ENCODE measurements around the gene SAFB. TPM values are rescaled to one million over a fixed set of nuclear protein-coding genes. Genes with fewer than 3 reads are reported as not detected.

Gene SAFB
- total RNA-seq, 1 donor from 2014 or later, result 65.1 TPM

DNA sequence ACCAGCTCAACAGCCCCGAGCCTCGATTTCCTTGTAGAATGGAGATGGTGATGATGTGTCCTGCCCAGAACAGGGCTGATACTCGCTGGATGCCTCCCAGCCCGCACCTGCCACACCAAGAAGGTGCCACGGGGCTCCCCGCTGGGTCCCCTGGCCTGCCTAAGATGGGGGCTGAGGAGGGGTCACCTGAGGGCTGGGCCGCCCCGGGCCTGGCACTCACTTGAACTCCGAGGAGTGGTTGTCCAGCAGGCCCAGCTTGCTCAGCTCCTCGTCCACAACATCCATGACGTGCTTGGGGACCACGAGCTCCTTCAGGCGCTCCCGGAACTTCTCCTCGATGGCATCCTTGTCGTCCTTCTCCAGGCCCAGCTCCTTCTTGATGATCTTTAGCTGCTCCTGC lies 82.7 kb downstream of the SAFB start:
- DNase-seq (ENCODE audit: low read depth) (no peak), FAIRE-seq (no peak)
- H3K9me3 ChIP-seq (ENCODE audit: insufficient read depth, low read depth, low read length), result no peaks in the 10 kb centered on the region
- peaks cover 15% of the 10 kb centered on the region for H4K20me1 ChIP-seq (ENCODE audit: insufficient read depth, low read length)
- no peaks in the 10 kb centered on the region for H3K4me1 Mint-ChIP-seq (ENCODE audit: low read depth, unreplicated experiment)
- no peaks in the 10 kb centered on the region for H3K4me1 ChIP-seq (ENCODE audit: insufficient read depth, low read length)
- H3K27ac Mint-ChIP-seq (ENCODE audit: unreplicated experiment), result no peak overlapping the region
- no peak overlapping the region for H2AFZ ChIP-seq (ENCODE audit: low read depth, low read length)
- H3K79me2 ChIP-seq (ENCODE audit: insufficient read depth, low read length), result peaks cover 4% of the 10 kb centered on the region
- no peak overlapping the region for H3K9ac ChIP-seq (ENCODE audit: low read length)
- peaks cover 14% of the 10 kb centered on the region for H3K36me3 Mint-ChIP-seq (ENCODE audit: low read depth, unreplicated experiment)
- no peak overlapping the region for H3K27ac ChIP-seq (ENCODE audit: low read depth, low read length)
- TF ChIP-seq EZH2 (IDR thresholded peaks at IDR 0.05; ENCODE audit: insufficient read depth, low read length), result no peak
- TF ChIP-seq, protein P1, sequence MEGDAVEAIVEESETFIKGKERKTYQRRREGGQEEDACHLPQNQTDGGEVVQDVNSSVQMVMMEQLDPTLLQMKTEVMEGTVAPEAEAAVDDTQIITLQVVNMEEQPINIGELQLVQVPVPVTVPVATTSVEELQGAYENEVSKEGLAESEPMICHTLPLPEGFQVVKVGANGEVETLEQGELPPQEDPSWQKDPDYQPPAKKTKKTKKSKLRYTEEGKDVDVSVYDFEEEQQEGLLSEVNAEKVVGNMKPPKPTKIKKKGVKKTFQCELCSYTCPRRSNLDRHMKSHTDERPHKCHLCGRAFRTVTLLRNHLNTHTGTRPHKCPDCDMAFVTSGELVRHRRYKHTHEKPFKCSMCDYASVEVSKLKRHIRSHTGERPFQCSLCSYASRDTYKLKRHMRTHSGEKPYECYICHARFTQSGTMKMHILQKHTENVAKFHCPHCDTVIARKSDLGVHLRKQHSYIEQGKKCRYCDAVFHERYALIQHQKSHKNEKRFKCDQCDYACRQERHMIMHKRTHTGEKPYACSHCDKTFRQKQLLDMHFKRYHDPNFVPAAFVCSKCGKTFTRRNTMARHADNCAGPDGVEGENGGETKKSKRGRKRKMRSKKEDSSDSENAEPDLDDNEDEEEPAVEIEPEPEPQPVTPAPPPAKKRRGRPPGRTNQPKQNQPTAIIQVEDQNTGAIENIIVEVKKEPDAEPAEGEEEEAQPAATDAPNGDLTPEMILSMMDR (IDR thresholded peaks at IDR 0.05; ENCODE audit: insufficient read depth, low read depth, low read length), result no peak
- no peak overlapping the region for H3K4me2 ChIP-seq (ENCODE audit: low read length)
- H3K27me3 ChIP-seq (ENCODE audit: insufficient read depth, low read length), result no peaks in the 10 kb centered on the region
- H3K36me3 ChIP-seq (ENCODE audit: insufficient read depth, low read length), result peaks cover 24% of the 10 kb centered on the region
- no peaks in the 10 kb centered on the region for H3K9me3 Mint-ChIP-seq (ENCODE audit: unreplicated experiment)
- H3K4me3 Mint-ChIP-seq (ENCODE audit: unreplicated experiment), result no peak overlapping the region
- no peak overlapping the region for H3K4me3 ChIP-seq (ENCODE audit: insufficient read depth, low read depth, low read length)
- H3K27me3 Mint-ChIP-seq (ENCODE audit: low read depth, unreplicated experiment), result no peaks in the 10 kb centered on the region

DNA sequence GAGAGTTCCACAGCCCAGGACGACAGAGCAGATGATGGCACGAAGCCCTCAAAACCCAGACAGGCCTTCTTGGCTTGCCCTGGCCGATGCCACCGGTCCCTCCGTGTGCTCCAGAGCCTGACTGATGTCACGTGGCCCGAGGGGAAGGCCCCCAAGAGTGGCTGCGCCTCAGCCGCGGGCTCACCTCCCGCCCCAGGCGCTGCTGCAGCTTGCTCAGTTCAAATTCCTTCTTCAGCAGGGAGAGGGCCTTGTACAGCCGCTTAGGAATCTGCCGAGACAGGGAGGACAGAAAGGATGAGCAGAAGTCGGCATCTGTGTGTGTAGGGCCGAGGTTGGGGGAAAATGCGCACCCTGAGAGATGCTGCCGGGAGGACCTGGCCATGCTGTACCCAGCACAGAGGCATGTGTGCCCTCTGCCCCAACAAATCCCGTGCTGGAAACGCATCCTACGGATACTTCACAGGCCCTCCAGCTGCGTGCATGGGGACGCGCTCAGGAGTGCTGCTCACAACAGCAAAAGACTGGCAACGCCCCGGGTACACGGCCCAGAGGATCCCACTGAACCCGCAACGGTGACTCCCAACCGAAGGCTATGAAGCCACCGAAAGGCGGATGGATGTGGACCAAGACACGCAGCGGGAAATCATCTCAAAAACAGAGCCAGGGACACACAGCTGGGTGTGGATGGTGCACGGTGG lies 84.1 kb downstream of the SAFB start:
- Histone ChIP-seq H3K27ac (ENCODE audit: low read depth, low read length) (no peak overlapping the region), H3K27me3 (ENCODE audit: insufficient read depth, low read length) (no peaks in the 10 kb centered on the region), H3K79me2 (ENCODE audit: insufficient read depth, low read length) (peaks cover 4% of the 10 kb centered on the region), H4K20me1 (ENCODE audit: insufficient read depth, low read length) (peaks cover 19% of the 10 kb centered on the region), H3K4me3 (ENCODE audit: insufficient read depth, low read depth, low read length) (no peak overlapping the region), H3K4me1 (ENCODE audit: insufficient read depth, low read length) (no peaks in the 10 kb centered on the region), H3K36me3 (ENCODE audit: insufficient read depth, low read length) (peaks cover 31% of the 10 kb centered on the region), H3K9me3 (ENCODE audit: insufficient read depth, low read depth, low read length) (no peaks in the 10 kb centered on the region), H2AFZ (ENCODE audit: low read depth, low read length) (no peak overlapping the region), H3K4me2 (ENCODE audit: low read length) (no peak overlapping the region), H3K9ac (ENCODE audit: low read length) (no peak overlapping the region)
- H3K36me3 Mint-ChIP-seq (ENCODE audit: low read depth, unreplicated experiment), result peaks cover 18% of the 10 kb centered on the region
- H3K27me3 Mint-ChIP-seq (ENCODE audit: low read depth, unreplicated experiment), result no peaks in the 10 kb centered on the region
- H3K4me3 Mint-ChIP-seq (ENCODE audit: unreplicated experiment), result no peak overlapping the region
- no peak for DNase-seq (ENCODE audit: low read depth)
- no peaks in the 10 kb centered on the region for H3K4me1 Mint-ChIP-seq (ENCODE audit: low read depth, unreplicated experiment)
- TF ChIP-seq, protein P1 (IDR thresholded peaks at IDR 0.05; ENCODE audit: insufficient read depth, low read depth, low read length), result no peak
- TF ChIP-seq EZH2 (IDR thresholded peaks at IDR 0.05; ENCODE audit: insufficient read depth, low read length), result no peak
- H3K9me3 Mint-ChIP-seq (ENCODE audit: unreplicated experiment), result no peaks in the 10 kb centered on the region
- no peak for FAIRE-seq
- H3K27ac Mint-ChIP-seq (ENCODE audit: unreplicated experiment), result no peak overlapping the region

Measured in astrocyte (in vitro differentiated cells and primary cell).